GM12878 (cell line): ENCODE results near the gene PPP2R5B. TPM values are rescaled to one million over a fixed set of nuclear protein-coding genes. Genes with fewer than 3 reads are reported as not detected.

Source experiments
- ATAC-seq: fragments of 200-7000 bp; cut with Tn5 transposase; 3 replicates; pipeline ENCODE4 v1.9.1; 2020; ENCODE audit warnings: mild to moderate bottlenecking, moderate library complexity
- BruUV-seq: library from RNA; stranded (reverse); fragments of 400-500 nt; replicated peaks from 2 replicates; lab custom pipeline; 2021; lab: Mats Ljungman, UMichigan
- CTCF ChIA-PET: fragments of 300-600 bp; sonication (Branson Sonifier 250); formaldehyde crosslinking; extraction: SDS; loops from one replicate; lab custom pipeline; 2021; ENCODE audit warnings: inconsistent platforms; lab: Yijun Ruan, JAX
- POLR2A ChIA-PET: fragments of 350-600 bp; formaldehyde crosslinking; extraction: SDS; loops from one replicate; lab custom pipeline; 2021; ENCODE audit warnings: inconsistent platforms; lab: Charles Lee
- RAD21 ChIA-PET: fragments of 300-600 bp; sonication (Branson Sonifier 250); formaldehyde crosslinking; loops from one replicate; lab custom pipeline; 2023; ENCODE audit warnings: antibody characterized with exemption; ENCODE audit not compliant: unreplicated experiment; lab: Charles Lee
- SMC1A ChIA-PET: fragments of 300-600 bp; sonication (Branson Sonifier 250); formaldehyde crosslinking; loops from one replicate; lab custom pipeline; 2023; ENCODE audit not compliant: unreplicated experiment, uncharacterized antibody; lab: Charles Lee
- DNase-seq: peaks from one replicate; pipeline ENCODE4 v3.0.0-alpha.2; 2011; ENCODE audit warnings: low read depth, low spot score
- FAIRE-seq: peaks from 3 replicates; lab custom pipeline; 2011; peaks lifted over from hg19 to GRCh38; lab: Jason Lieb, UNC
- H2AFZ ChIP-seq: 2 replicates; pipeline ENCODE4 v1.6.0; 2011; ENCODE audit warnings: low read depth, low read length, control low read depth; ENCODE audit not compliant: control insufficient read depth
- H3K27ac ChIP-seq: 2 replicates; pipeline ENCODE4 v1.5.1; 2011; ENCODE audit warnings: control low read depth; ENCODE audit not compliant: control insufficient read depth, insufficient read depth
- H3K27me3 ChIP-seq, 2 experiments: replicated peaks in 1 of 2; 2 replicates each; pipeline versions ENCODE4 v1.6.0 to v1.6.1; 2011; ENCODE audit warnings: low read length in 1 of 2; ENCODE audit not compliant: control insufficient read depth in 2 of 2, insufficient read depth in 2 of 2
- H3K36me3 ChIP-seq, 2 experiments: 2 replicates each; pipeline ENCODE4 v1.5.1; 2011; ENCODE audit warnings: low read length in 1 of 2; ENCODE audit not compliant: control insufficient read depth in 2 of 2, insufficient read depth in 2 of 2
- H3K4me1 ChIP-seq: 2 replicates; pipeline ENCODE4 v1.6.1; 2011; ENCODE audit warnings: mild to moderate bottlenecking, low read length, moderate library complexity, mixed read lengths; ENCODE audit not compliant: control insufficient read depth, insufficient read depth
- H3K4me2 ChIP-seq: 2 replicates; pipeline ENCODE4 v1.6.0; 2011; ENCODE audit warnings: control low read depth; ENCODE audit not compliant: control insufficient read depth, insufficient read depth
- H3K4me3 ChIP-seq: fragments of 200-600 bp; sonication (generic); 2 replicates; pipeline ENCODE4 v1.5.1; 2016
- H3K79me2 ChIP-seq: 2 replicates; pipeline ENCODE4 v1.6.0; 2011; ENCODE audit warnings: low read length; ENCODE audit not compliant: control insufficient read depth, insufficient read depth
- H3K9ac ChIP-seq: 2 replicates; pipeline ENCODE4 v1.8.0; 2011; ENCODE audit warnings: low read length, control low read depth, mixed read lengths; ENCODE audit not compliant: control insufficient read depth, insufficient read depth
- H3K9me3 ChIP-seq: replicated peaks from 3 replicates; pipeline ENCODE4 v1.5.1; 2011; ENCODE audit warnings: mild to moderate bottlenecking, low read length; ENCODE audit not compliant: control insufficient read depth, insufficient read depth
- H4K20me1 ChIP-seq: 2 replicates; pipeline ENCODE4 v1.6.0; 2011; ENCODE audit not compliant: control insufficient read depth, insufficient read depth
- BACH1 ChIP-seq: fragments of 450-650 bp; IDR thresholded peaks from 2 replicates; pipeline ENCODE4 v1.6.1; 2017; ENCODE audit warnings: mild to moderate bottlenecking, borderline replicate concordance
- EED ChIP-seq: sonication (generic); IDR thresholded peaks from 2 replicates; pipeline ENCODE4 v1.6.1; 2016; ENCODE audit warnings: antibody characterized with exemption, low read depth
- HDAC6 ChIP-seq: fragments of 200-600 bp; sonication (generic); IDR thresholded peaks from one replicate; pipeline ENCODE4 v1.8.0; 2017; ENCODE audit warnings: antibody characterized with exemption; ENCODE audit not compliant: unreplicated experiment
- MTA3 ChIP-seq: IDR thresholded peaks from 2 replicates; pipeline ENCODE4 v1.6.1; 2012; ENCODE audit warnings: low read length, inconsistent platforms, borderline replicate concordance
- NR2F1 ChIP-seq: fragments of 450-650 bp; conservative IDR thresholded peaks from 2 replicates; pipeline ENCODE4 v1.6.1; 2017; ENCODE audit warnings: mild to moderate bottlenecking
- RAD51 ChIP-seq: fragments of 450-650 bp; IDR thresholded peaks from 2 replicates; pipeline ENCODE4 v1.6.1; 2016; ENCODE audit warnings: moderate library complexity, mild to moderate bottlenecking, inconsistent platforms
- RBBP5 ChIP-seq: fragments of 200-600 bp; sonication (generic); conservative IDR thresholded peaks from 2 replicates; pipeline ENCODE4 v1.6.1; 2016
- RFX5 ChIP-seq: IDR thresholded peaks from 2 replicates; pipeline ENCODE4 v1.6.1; 2011; ENCODE audit warnings: low read depth, low read length, improper control_type of control experiment
- SIX5 ChIP-seq: IDR thresholded peaks from 2 replicates; pipeline ENCODE4 v1.6.1; 2011; ENCODE audit warnings: mild to moderate bottlenecking, low read depth, low read length, moderate library complexity; ENCODE audit not compliant: severe bottlenecking
- USF2 ChIP-seq: IDR thresholded peaks from 2 replicates; pipeline ENCODE4 v1.6.1; 2011; ENCODE audit warnings: low read depth, low read length, improper control_type of control experiment, borderline replicate concordance
- WRNIP1 ChIP-seq: IDR thresholded peaks from 2 replicates; pipeline ENCODE4 v1.6.1; 2011; ENCODE audit warnings: low read depth, low read length, improper control_type of control experiment, borderline replicate concordance
- ZBED1 ChIP-seq: IDR thresholded peaks from 2 replicates; pipeline ENCODE4 v1.6.1; 2016; ENCODE audit warnings: borderline replicate concordance
- ZSCAN29 ChIP-seq: fragments of 450-650 bp; IDR thresholded peaks from 2 replicates; pipeline ENCODE4 v1.6.1; 2017; ENCODE audit warnings: mild to moderate bottlenecking, moderate library complexity
- WGBS: methylation state at CpG from one replicate; pipeline ENCODE4 v1.1.6; 2016; ENCODE audit warnings: low lambda C conversion rate; ENCODE audit not compliant: insufficient replicate concordance, insufficient coverage; ENCODE audit errors: missing lambda C conversion rate; 5-methylcytosine and 5-hydroxymethylcytosine counted together
- in situ Hi-C: fragments of 300-500 bp; cut with MboI; formaldehyde crosslinking; loops from 9 replicates; pipeline ENCODE4 v1.14.3; 2018; ENCODE audit warnings: mixed read lengths
- intact Hi-C: fragments of 100-400 bp; cut with micrococcal nuclease; formaldehyde crosslinking; loops from one replicate; pipeline ENCODE4 v1.14.2; 2022; ENCODE audit not compliant: unreplicated experiment
- polyA plus RNA-seq, 11 experiments: library from polyadenylated mRNA; depleted of rRNA in 4 of 11; unstranded in 6 of 11; stranded (reverse) in 5 of 11; fragments of >200 nt; fragmentation: Nextera tagmentation in 4 of 11; fragmentation: Illumina TruSeq in 1 of 11; extraction: Ambion mirVana in 4 of 11; extraction: Trizol in 1 of 11; gene quantifications; 1 replicate in 1 of 11; 2 replicates in 10 of 11; pipeline versions ENCODE4 v1.2.1 to v1.2.3, GENCODE V29; 2011 to 2016; ENCODE audit warnings: inconsistent platforms in 2 of 11, missing spikeins in 2 of 11, low read depth in 1 of 11
- total RNA-seq, 4 experiments: library from RNA; depleted of rRNA in 3 of 4; stranded (reverse); fragments of >200 nt in 3 of 4; fragmentation: Illumina TruSeq in 1 of 4; extraction: Trizol in 1 of 4; gene quantifications; 2 replicates each; pipeline versions ENCODE4 v1.2.1 to v1.2.3, GENCODE V29; 2013 to 2021

The PPP2R5B gene
- total and polyA plus RNA-seq, 10 of the 15 experiments (the other 5 are each of a cell fraction or from before 2014, with no cell fraction given), result 0.08 to 6.7 (median 2.0) TPM

- RAD21 ChIA-PET, result no interaction called here
These were observed 15.7 kb upstream of the PPP2R5B start for GRCh38 chr11:64908766-64909165.

More at GRCh38 chr11:64908766-64909165, 15.7 kb upstream of the PPP2R5B start:
- ChIA-PET SMC1A (no interaction called here), POLR2A (no interaction called here), CTCF (no interaction called here)
- BruUV-seq, result no TSS peak
- no peak overlapping the region for H3K4me3 ChIP-seq
- no peak overlapping the region for H3K27ac ChIP-seq
- intact Hi-C loops, result no loop called here
- H3K79me2 ChIP-seq, result no peaks in the 10 kb centered on the region
- 83% methylated on average over 11 of the region's 11 CpGs for WGBS
- no peaks in the 10 kb centered on the region for H3K27me3 ChIP-seq
- FAIRE-seq, result no peak
- H2AFZ ChIP-seq, result no peak overlapping the region
- H3K4me1 ChIP-seq, result no peaks in the 10 kb centered on the region
- TF ChIP-seq EED (no peak), SIX5 (no peak), NR2F1 (no peak), USF2 (no peak), WRNIP1 (no peak), RFX5 (no peak), RBBP5 (no peak), ZBED1 (no peak), RAD51 (no peak), ZSCAN29 (no peak), BACH1 (no peak), MTA3 (no peak), HDAC6 (no peak)
- H4K20me1 ChIP-seq, result no peaks in the 10 kb centered on the region
- no peaks in the 10 kb centered on the region for H3K9me3 ChIP-seq
- no peak overlapping the region for H3K4me2 ChIP-seq
- in situ Hi-C loops, result no loop called here
- H3K36me3 ChIP-seq, result peaks cover 0 to 7% of the 10 kb centered on the region in 2 experiments; a peak in 3 of 4 replicates
- no peak for DNase-seq
- ATAC-seq, result no peak
- no peak overlapping the region for H3K9ac ChIP-seq
